Activated CD4-positive, CD25-positive, alpha-beta regulatory T cell (primary cell): Measurements from ENCODE around the gene DOC2B.

Experiments used
- DNase-seq, 4 experiments: peaks; one replicate each; lab custom pipeline; 2025; lab: John Stamatoyannopoulos, UW

Gene DOC2B

GRCh38 chr17:162689-163088 is 18.8 kb downstream of the DOC2B start:
- no peak for DNase-seq

GRCh38 chr17:161481-161880 is 20.0 kb downstream of the DOC2B start:
- no peak for DNase-seq

GRCh38 chr17:160336-160735 is 21.1 kb downstream of the DOC2B start:
- DNase-seq: no peak

- no peak for DNase-seq
These were observed 21.8 kb downstream of the DOC2B start for GRCh38 chr17:159609-160008.

GRCh38 chr17:158379-158778 is 23.1 kb downstream of the DOC2B start:
- DNase-seq: no peak

- DNase-seq: no peak
These were observed 23.5 kb downstream of the DOC2B start for GRCh38 chr17:157901-158300.

GRCh38 chr17:156946-157345 is 24.5 kb downstream of the DOC2B start:
- DNase-seq: no peak

GRCh38 chr17:156094-156621 is 25.3 kb downstream of the DOC2B start:
- no peak for DNase-seq

- no peak for DNase-seq
These were observed 25.9 kb downstream of the DOC2B start for GRCh38 chr17:155576-155975.

GRCh38 chr17:153851-154250 is 27.6 kb downstream of the DOC2B start:
- no peak for DNase-seq

- DNase-seq: no peak
These were observed 28.5 kb downstream of the DOC2B start for GRCh38 chr17:152860-153420.

GRCh38 chr17:151886-152859 is 29.3 kb downstream of the DOC2B start:
- no peak for DNase-seq

- no peak for DNase-seq
These were observed 30.4 kb downstream of the DOC2B start for GRCh38 chr17:151004-151403.

GRCh38 chr17:149897-150584 is 31.4 kb downstream of the DOC2B start:
- DNase-seq: no peak

- no peak for DNase-seq
These were observed 32.2 kb downstream of the DOC2B start for GRCh38 chr17:149231-149630.

GRCh38 chr17:148757-149156 is 32.7 kb downstream of the DOC2B start:
- no peak for DNase-seq

GRCh38 chr17:147796-148740 is 33.4 kb downstream of the DOC2B start:
- no peak for DNase-seq

GRCh38 chr17:146983-147761 is 34.3 kb downstream of the DOC2B start:
- DNase-seq: no peak

GRCh38 chr17:146546-146945 is 34.9 kb downstream of the DOC2B start:
- no peak for DNase-seq

- DNase-seq: no peak
These were observed 35.5 kb downstream of the DOC2B start for GRCh38 chr17:145671-146541.
